SK-N-SH (cell line): ENCODE data around the gene SLC38A2. TPM values are rescaled to one million over a fixed set of nuclear protein-coding genes. Genes with fewer than 3 reads are reported as not detected.

ENCODE experiments used
- CTCF ChIA-PET: fragments of 300-600, 350-600 bp; formaldehyde crosslinking; extraction: SDS; loops from one replicate; lab custom pipeline; 2021; lab: Yijun Ruan, JAX
- POLR2A ChIA-PET: fragments of 350-600 bp; sonication (Branson Sonifier 250); formaldehyde crosslinking; extraction: SDS; loops from one replicate; lab custom pipeline; 2020; ENCODE audit warnings: antibody characterized with exemption, inconsistent platforms; lab: Yijun Ruan, JAX
- DNase-seq: peaks from one replicate; pipeline ENCODE4 v3.0.0; 2012
- H2AFZ ChIP-seq: fragments of 200-600 bp; sonication (generic); 2 replicates; pipeline ENCODE4 v1.8.1; 2016; ENCODE audit warnings: antibody characterized with exemption, mild to moderate bottlenecking, low read depth
- H3F3A ChIP-seq: fragments of 200-600 bp; sonication (generic); replicated peaks from 2 replicates; pipeline ENCODE3; 2016; ENCODE audit warnings: antibody characterized with exemption, mild to moderate bottlenecking; ENCODE audit not compliant: insufficient read depth
- H3K27ac ChIP-seq, 2 experiments: fragments of 200-500 bp in 1 of 2; fragments of 200-600 bp in 1 of 2; sonication (Bioruptor generic) in 1 of 2; sonication (generic), shearing (Covaris generic) in 1 of 2; 2 replicates each; pipeline versions ENCODE4 v1.5.1 to v1.6.1; 2014 to 2016; ENCODE audit warnings: low read depth in 2 of 2, inconsistent platforms in 1 of 2, low read length in 1 of 2, mild to moderate bottlenecking in 1 of 2, mixed read lengths in 1 of 2
- H3K27me3 ChIP-seq: fragments of 200-600 bp; sonication (generic), shearing (Covaris generic); 2 replicates; pipeline ENCODE4 v1.6.1; 2016; ENCODE audit warnings: mixed run types; ENCODE audit not compliant: insufficient read depth
- H3K36me3 ChIP-seq, 2 experiments: fragments of 200-500 bp in 1 of 2; fragments of 200-600 bp in 1 of 2; sonication (Bioruptor generic) in 1 of 2; sonication (generic) in 1 of 2; replicated peaks in 1 of 2; 2 replicates each; pipeline versions ENCODE3 to v1.5.1; 2014 to 2016; ENCODE audit warnings: low read length in 1 of 2, mild to moderate bottlenecking in 1 of 2; ENCODE audit not compliant: insufficient read depth in 2 of 2, control insufficient read depth in 1 of 2
- H3K4me1 ChIP-seq, 2 experiments: fragments of 200-500 bp in 1 of 2; fragments of 200-600 bp in 1 of 2; sonication (Bioruptor generic) in 1 of 2; sonication (generic), shearing (Covaris generic) in 1 of 2; 2 replicates each; pipeline versions ENCODE4 v1.5.1 to v1.6.1; 2014 to 2016; ENCODE audit warnings: low read depth in 1 of 2, low read length in 1 of 2, mixed run types in 1 of 2; ENCODE audit not compliant: insufficient read depth in 2 of 2, control insufficient read depth in 1 of 2
- H3K4me2 ChIP-seq: fragments of 200-600 bp; sonication (generic), shearing (Covaris generic); 2 replicates; pipeline ENCODE4 v1.6.1; 2017; ENCODE audit warnings: mixed run types
- H3K4me3 ChIP-seq, 2 experiments: fragments of 200-500 bp in 1 of 2; fragments of 200-600 bp in 1 of 2; sonication (Bioruptor generic) in 1 of 2; sonication (generic), shearing (Covaris generic) in 1 of 2; 2 replicates each; pipeline versions ENCODE4 v1.5.1 to v1.8.1; 2014 to 2016; ENCODE audit warnings: low read depth in 2 of 2, inconsistent platforms in 1 of 2, low read length in 1 of 2, mild to moderate bottlenecking in 1 of 2, mixed read lengths in 1 of 2, moderate library complexity in 1 of 2
- H3K79me2 ChIP-seq: fragments of 200-600 bp; sonication (generic); 2 replicates; pipeline ENCODE4 v1.8.1; 2017; ENCODE audit warnings: mild to moderate bottlenecking; ENCODE audit not compliant: insufficient read depth
- H3K9ac ChIP-seq: fragments of 200-600 bp; sonication (generic); 2 replicates; pipeline ENCODE4 v1.6.1; 2017; ENCODE audit warnings: mixed run types
- H3K9me2 ChIP-seq: fragments of 200-600 bp; sonication (generic); 2 replicates; pipeline ENCODE4 v1.6.1; 2017; ENCODE audit warnings: mixed run types
- H3K9me3 ChIP-seq: fragments of 200-600 bp; sonication (generic); 2 replicates; pipeline ENCODE4 v1.6.1; 2017; ENCODE audit warnings: mixed run types, mild to moderate bottlenecking, moderate library complexity
- H4K20me1 ChIP-seq: fragments of 200-600 bp; sonication (generic); 2 replicates; pipeline ENCODE4 v1.6.1; 2017; ENCODE audit warnings: mild to moderate bottlenecking, mixed run types; ENCODE audit not compliant: insufficient read depth
- CHD2 ChIP-seq: fragments of 150-350 bp; IDR thresholded peaks from 2 replicates; pipeline ENCODE4 v1.6.1; 2018; ENCODE audit warnings: low read length; ENCODE audit not compliant: partially characterized antibody
- ELF1 ChIP-seq: IDR thresholded peaks from 2 replicates; pipeline ENCODE4 v1.4.0; 2012
- EZH2phosphoT487 ChIP-seq: fragments of 200-600 bp; sonication (generic); IDR thresholded peaks from 2 replicates; pipeline ENCODE4 v1.6.1; 2017; ENCODE audit warnings: low read depth, mixed run types, mild to moderate bottlenecking, antibody characterized with exemption, moderate library complexity, borderline replicate concordance
- FOSL2 ChIP-seq: IDR thresholded peaks from 2 replicates; pipeline ENCODE4 v1.4.0; 2012; ENCODE audit warnings: low read depth, mild to moderate bottlenecking, moderate library complexity, borderline replicate concordance
- FOXJ3 ChIP-seq: sonication (generic); formaldehyde crosslinking; IDR thresholded peaks from 2 replicates; pipeline ENCODE4 v1.5.1; 2020; ENCODE audit warnings: mild to moderate bottlenecking, missing genetic modification reagents
- GABPA ChIP-seq: IDR thresholded peaks from 2 replicates; pipeline ENCODE4 v1.4.0; 2012; ENCODE audit warnings: low read depth, mild to moderate bottlenecking
- IRF3 ChIP-seq: fragments of 150-350 bp; IDR thresholded peaks from 2 replicates; pipeline ENCODE4 v1.6.1; 2016; ENCODE audit warnings: mild to moderate bottlenecking, low read depth, low read length
- JUND ChIP-seq: IDR thresholded peaks from 2 replicates; pipeline ENCODE4 v1.4.0; 2012
- MAX ChIP-seq: IDR thresholded peaks from 2 replicates; pipeline ENCODE4 v1.4.0; 2012; ENCODE audit warnings: low read depth
- MEF2A ChIP-seq: IDR thresholded peaks from 2 replicates; pipeline ENCODE4 v1.4.0; 2012; ENCODE audit warnings: low read depth, borderline replicate concordance
- NRF1 ChIP-seq: IDR thresholded peaks from 2 replicates; pipeline ENCODE4 v1.6.1; 2012; ENCODE audit warnings: low read depth, mild to moderate bottlenecking, low read length
- RAD21 ChIP-seq: IDR thresholded peaks from 2 replicates; pipeline ENCODE4 v1.6.1; 2012; ENCODE audit warnings: mild to moderate bottlenecking, low read length
- REST ChIP-seq: IDR thresholded peaks from 2 replicates; pipeline ENCODE4 v1.6.1; 2012; ENCODE audit warnings: mild to moderate bottlenecking, low read depth, low read length, moderate library complexity
- RFX5 ChIP-seq: IDR thresholded peaks from 2 replicates; pipeline ENCODE4 v1.6.1; 2012; ENCODE audit warnings: mild to moderate bottlenecking, improper control_type of control experiment, low read length
- SMC3 ChIP-seq: IDR thresholded peaks from 2 replicates; pipeline ENCODE4 v1.6.1; 2012; ENCODE audit warnings: low read depth, low read length, improper control_type of control experiment
- TAF1 ChIP-seq: IDR thresholded peaks from 2 replicates; pipeline ENCODE4 v1.6.1; 2012; ENCODE audit warnings: low read depth, mild to moderate bottlenecking, low read length, moderate library complexity, borderline replicate concordance
- TCF12 ChIP-seq: IDR thresholded peaks from 2 replicates; pipeline ENCODE4 v1.4.0; 2012
- TEAD4 ChIP-seq: IDR thresholded peaks from 2 replicates; pipeline ENCODE4 v1.4.0; 2012; ENCODE audit warnings: mild to moderate bottlenecking, borderline replicate concordance; ENCODE audit not compliant: insufficient read depth
- YY1 ChIP-seq: IDR thresholded peaks from 2 replicates; pipeline ENCODE4 v1.4.0; 2012; ENCODE audit warnings: low read depth, mild to moderate bottlenecking
- ZBTB33 ChIP-seq: IDR thresholded peaks from 2 replicates; pipeline ENCODE4 v1.4.0; 2012; ENCODE audit warnings: low read depth, borderline replicate concordance
- WGBS: methylation state at CpG from one replicate; pipeline ENCODE4 v1.1.6; 2017; ENCODE audit warnings: low lambda C conversion rate; 5-methylcytosine and 5-hydroxymethylcytosine counted together
- polyA plus RNA-seq, 3 experiments: library from polyadenylated mRNA; depleted of rRNA; stranded (reverse); fragments of >200 nt; gene quantifications; 2 replicates each; pipeline ENCODE4 v1.2.3, GENCODE V29; 2012

Gene SLC38A2
- polyA plus RNA-seq, 1 of the 3 experiments (the other 2 are of a cell fraction): 135 TPM

- H3K27ac ChIP-seq: no peak overlapping the region
- POLR2A ChIA-PET: no interaction called here
- H4K20me1 ChIP-seq: no peaks in the 10 kb centered on the region
- no peak overlapping the region for H2AFZ ChIP-seq
- H3K79me2 ChIP-seq: peaks cover 36% of the 10 kb centered on the region
- no peaks in the 10 kb centered on the region for H3K36me3 ChIP-seq
- H3K4me3 ChIP-seq: no peak overlapping the region
- H3K9me3 ChIP-seq: no peaks in the 10 kb centered on the region
- H3K4me2 ChIP-seq: no peak overlapping the region
- CTCF ChIA-PET: interaction anchor here (0.6 kb wide), 1 partner anchor 191 kb away, joined by 3 read pairs; no protein-coding TSS in a partner anchor
- WGBS: 97% methylated on average over 1 of the region's 1 CpG
- no peaks in the 10 kb centered on the region for H3K9me2 ChIP-seq
- H3K9ac ChIP-seq: no peak overlapping the region
- no peak for DNase-seq
- H3F3A ChIP-seq: peaks cover 25% of the 10 kb centered on the region
- no peaks in the 10 kb centered on the region for H3K27me3 ChIP-seq
- TF ChIP-seq SMC3 (no peak), NRF1 (no peak), ZBTB33 (no peak), CHD2 (no peak), FOXJ3 (CRISPR knock-in tag) (no peak), TCF12 (no peak)
- TF ChIP-seq, all 33 proteins: peak for 0
- peaks cover 12 to 23% of the 10 kb centered on the region in 2 experiments; a peak in 3 of 4 replicates for H3K4me1 ChIP-seq
Observed at GRCh38 chr12:46380881-46381280, 8.3 kb upstream of the SLC38A2 start.

GRCh38 chr12:46380022-46380796 is 7.6 kb upstream of the SLC38A2 start:
- no peak for DNase-seq
- no peak overlapping the region for H2AFZ ChIP-seq
- ChIA-PET POLR2A (no interaction called here), CTCF (interaction anchor here (0.6 kb wide), 1 partner anchor 192 kb away, joined by 3 read pairs; no protein-coding TSS in a partner anchor)
- H3K4me1 ChIP-seq: peaks cover 9 to 16% of the 10 kb centered on the region in 2 experiments; a peak in 3 of 4 replicates
- no peaks in the 10 kb centered on the region for H4K20me1 ChIP-seq
- H3K4me2 ChIP-seq: no peak overlapping the region
- H3K27ac ChIP-seq: no peak overlapping the region
- H3K27me3 ChIP-seq: no peaks in the 10 kb centered on the region
- no peak overlapping the region for H3K9ac ChIP-seq
- no peaks in the 10 kb centered on the region for H3K9me3 ChIP-seq
- WGBS: 100% methylated on average over 3 of the region's 3 CpGs
- peaks cover 19% of the 10 kb centered on the region for H3F3A ChIP-seq
- H3K4me3 ChIP-seq: no peak overlapping the region
- H3K9me2 ChIP-seq: no peaks in the 10 kb centered on the region
- peaks cover 30% of the 10 kb centered on the region for H3K79me2 ChIP-seq
- no peaks in the 10 kb centered on the region for H3K36me3 ChIP-seq
- TF ChIP-seq NRF1: no peak
- no peak for TF ChIP-seq REST
- TF ChIP-seq MEF2A: no peak
- TF ChIP-seq RFX5: no peak
- no peak for TF ChIP-seq TAF1
- TF ChIP-seq GABPA: no peak
- no peak for TF ChIP-seq TEAD4
- no peak for TF ChIP-seq EZH2phosphoT487
- TF ChIP-seq FOXJ3 (CRISPR knock-in tag): no peak
- no peak for TF ChIP-seq RAD21
- TF ChIP-seq MAX: no peak
- no peak for TF ChIP-seq FOSL2
- TF ChIP-seq ELF1: no peak
- no peak for TF ChIP-seq YY1
- no peak for TF ChIP-seq JUND
- no peak for TF ChIP-seq IRF3
